Psoas muscle (tissue), 8 donors: ENCODE measurements around the gene OSBPL8. TPM values are rescaled to one million over a fixed set of nuclear protein-coding genes. Genes with fewer than 3 reads are reported as not detected.
"Not testable (repeated sequence)": the region's sequence is repeated elsewhere in the genome, so short reads cannot be mapped to it uniquely, and the experiment has no call there.

Experiments
- ATAC-seq, 4 donors: fragments of 200-7000 bp; cut with Tn5 transposase; one replicate each; pipeline ENCODE4 v1.9.1; 2020; ENCODE audit warnings: moderate library complexity in 3 of 4, mild to moderate bottlenecking in 2 of 4
- DNase-seq, 2 donors: peaks; one replicate each; pipeline ENCODE4 v3.0.0-alpha.2; 2020
- H3K27ac ChIP-seq: fragments of 200-600 bp; one replicate; pipeline ENCODE4 v1.8.0; 2022
- H3K27me3 ChIP-seq, 3 donors: fragments of 200-600 bp in 1 of 3; one replicate each; pipeline versions ENCODE4 v1.6.1 to v1.8.0; 2013 to 2022; ENCODE audit warnings: low read length in 2 of 3, mild to moderate bottlenecking in 2 of 3, moderate library complexity in 1 of 3; ENCODE audit not compliant: insufficient read depth in 3 of 3
- H3K36me3 ChIP-seq, 2 donors: fragments of 200-600 bp in 1 of 2; one replicate each; pipeline versions ENCODE4 v1.6.1 to v1.8.0; 2013 to 2022; ENCODE audit warnings: low read depth in 1 of 2, mild to moderate bottlenecking in 1 of 2, moderate library complexity in 1 of 2; ENCODE audit not compliant: insufficient read depth in 1 of 2
- H3K4me1 ChIP-seq: fragments of 200-600 bp; one replicate; pipeline ENCODE4 v1.8.0; 2022
- H3K4me3 ChIP-seq: fragments of 200-600 bp; one replicate; pipeline ENCODE4 v1.8.0; 2022; ENCODE audit warnings: mild to moderate bottlenecking
- H3K9me3 ChIP-seq: fragments of 200-600 bp; one replicate; pipeline ENCODE4 v1.8.0; 2022
- CTCF ChIP-seq: fragments of 200-600 bp; IDR thresholded peaks from one replicate; pipeline ENCODE4 v1.8.0; 2022; ENCODE audit warnings: antibody characterized with exemption
- WGBS, 3 donors: extraction: QIAGEN DNeasy Blood & Tissue Kit; methylation state at CpG; one replicate each; pipeline versions ENCODE4 v1.1.6 to v1.1.7; 2013; 5-methylcytosine and 5-hydroxymethylcytosine counted together
- intact Hi-C, 2 donors: fragments of 100-400 bp; cut with DNase I; formaldehyde crosslinking; loops; one replicate each; pipeline versions ENCODE4 v1.11.0 to v1.14.2; 2022
- polyA plus RNA-seq, 3 donors: library from polyadenylated mRNA; stranded (reverse); fragments of 200-250 nt; gene quantifications; one replicate each; pipeline ENCODE4 v1.2.3, GENCODE V29; 2013
- total RNA-seq, 4 donors: library from RNA; stranded (reverse); fragmentation: NEBNext Ultra II Directional in 2 of 4; extraction: Animal tissue kit (Norgen Biotek cat#: 25700) in 2 of 4; gene quantifications; one replicate each; pipeline versions ENCODE4 v1.2.1 to v1.2.4, GENCODE V29; 2021 to 2023
- donor health status: healthy with polysubstance abuse.
- donor health status: DM: no; HTN: no; CAD: no; lungs with moderate emphysema.
- donor health status: Bipolar disorder and iron deficiency.
- donor health status: healthy.
- donor health status: DM: yes; HTN: yes; CAD: no.
- donor health status: DM: no; HTN: no; CAD: no.
- donor health status: DM: no; HTN: no; CAD: no.
- donor health status: DM: yes; HTN: yes; CAD: no.

OSBPL8 gene
- total and polyA plus RNA-seq, 7 donors = 9.2 to 64.3 (median 39.5) TPM

GRCh38 chr12:76383988-76384387 lies 175.6 kb downstream of the OSBPL8 start:
- H3K4me3 ChIP-seq = no peak overlapping the region
- peak overlapping the region; percentile 43 for H3K27ac ChIP-seq
- H3K9me3 ChIP-seq = no peaks in the 10 kb centered on the region
- H3K27me3 ChIP-seq = no peaks in the 10 kb centered on the region
- H3K36me3 ChIP-seq = peaks cover 0 to 73% of the 10 kb centered on the region in 2 donors
- intact Hi-C loops = loop anchor here in 1 of 2 donors (10.0 kb wide), 1 partner anchor 201 kb away; no protein-coding TSS in a partner anchor
- 67 to 77% (median 72%) methylated on average over 3 of the region's 3 CpGs for WGBS, 3 donors
- peak; percentile 70 to 90 (median 76) for ATAC-seq
- no peak for TF ChIP-seq CTCF
- peaks cover 11% of the 10 kb centered on the region for H3K4me1 ChIP-seq
- no peak for DNase-seq

GRCh38 chr12:76379261-76379660 lies 180.3 kb downstream of the OSBPL8 start:
- Histone ChIP-seq H3K4me3 (no peak overlapping the region), H3K27me3 (no peaks in the 10 kb centered on the region), H3K9me3 (no peaks in the 10 kb centered on the region), H3K36me3 (peaks cover 0 to 75% of the 10 kb centered on the region in 2 donors), H3K27ac (no peak overlapping the region), H3K4me1 (peaks cover 6% of the 10 kb centered on the region)
- ATAC-seq (no peak), DNase-seq (no peak)
- no peak for TF ChIP-seq CTCF
- intact Hi-C loops = no loop called here
- WGBS, 3 donors = 94 to 100% (median 98%) methylated on average over 1 of the region's 1 CpG

GRCh38 chr12:76376876-76377275 lies 182.7 kb downstream of the OSBPL8 start:
- H3K9me3 ChIP-seq, ATAC-seq, H3K4me3 ChIP-seq, intact Hi-C loops, DNase-seq, H3K27me3 ChIP-seq, H3K4me1 ChIP-seq, H3K27ac ChIP-seq: not testable (repeated sequence)
- WGBS, 3 donors = 100% methylated on average over 1 of the region's 1 CpG
- H3K36me3 ChIP-seq = peaks cover 0 to 88% of the 10 kb centered on the region in 2 donors

- no peak overlapping the region for H3K27ac ChIP-seq
- H3K36me3 ChIP-seq = peaks cover 0 to 98% of the 10 kb centered on the region in 2 donors
- DNase-seq (no peak), ATAC-seq (no peak)
- intact Hi-C loops = no loop called here
- H3K9me3 ChIP-seq = no peaks in the 10 kb centered on the region
- no peak for TF ChIP-seq CTCF
- H3K4me1 ChIP-seq = no peaks in the 10 kb centered on the region
- no peaks in the 10 kb centered on the region for H3K27me3 ChIP-seq
- no peak overlapping the region for H3K4me3 ChIP-seq
These were observed 183.6 kb downstream of the OSBPL8 start for GRCh38 chr12:76375939-76376338.

GRCh38 chr12:76375470-76375869 lies 184.1 kb downstream of the OSBPL8 start:
- no peak for TF ChIP-seq CTCF
- Histone ChIP-seq H3K36me3 (peaks cover 0 to 99% of the 10 kb centered on the region in 2 donors), H3K27me3 (no peaks in the 10 kb centered on the region), H3K27ac (no peak overlapping the region), H3K4me3 (no peak overlapping the region), H3K9me3 (no peaks in the 10 kb centered on the region), H3K4me1 (no peaks in the 10 kb centered on the region)
- WGBS, 3 donors = 94 to 100% (median 97%) methylated on average over 1 of the region's 1 CpG
- ATAC-seq = no peak
- DNase-seq = no peak
- intact Hi-C loops = no loop called here
